A673 (cell line): ENCODE measurements around the gene IKZF3.

Experiments used
- EZH2 ChIP-seq: fragments of 200-600 bp; sonication (generic); IDR thresholded peaks from 2 replicates; pipeline ENCODE4 v1.6.1; 2017; ENCODE audit warnings: borderline replicate concordance, low read depth, mild to moderate bottlenecking, mixed read lengths, antibody characterized with exemption, low read length; ENCODE audit not compliant: poor library complexity, severe bottlenecking
- TF ChIP-seq, protein P1 (sequence below): fragments of 300-800, 200-600 bp; sonication (generic); conservative IDR thresholded peaks from 2 replicates; pipeline ENCODE4 v1.5.1; 2017; ENCODE audit warnings: low read depth, mild to moderate bottlenecking, antibody characterized with exemption, low read length, moderate library complexity, mixed read lengths

DNA sequence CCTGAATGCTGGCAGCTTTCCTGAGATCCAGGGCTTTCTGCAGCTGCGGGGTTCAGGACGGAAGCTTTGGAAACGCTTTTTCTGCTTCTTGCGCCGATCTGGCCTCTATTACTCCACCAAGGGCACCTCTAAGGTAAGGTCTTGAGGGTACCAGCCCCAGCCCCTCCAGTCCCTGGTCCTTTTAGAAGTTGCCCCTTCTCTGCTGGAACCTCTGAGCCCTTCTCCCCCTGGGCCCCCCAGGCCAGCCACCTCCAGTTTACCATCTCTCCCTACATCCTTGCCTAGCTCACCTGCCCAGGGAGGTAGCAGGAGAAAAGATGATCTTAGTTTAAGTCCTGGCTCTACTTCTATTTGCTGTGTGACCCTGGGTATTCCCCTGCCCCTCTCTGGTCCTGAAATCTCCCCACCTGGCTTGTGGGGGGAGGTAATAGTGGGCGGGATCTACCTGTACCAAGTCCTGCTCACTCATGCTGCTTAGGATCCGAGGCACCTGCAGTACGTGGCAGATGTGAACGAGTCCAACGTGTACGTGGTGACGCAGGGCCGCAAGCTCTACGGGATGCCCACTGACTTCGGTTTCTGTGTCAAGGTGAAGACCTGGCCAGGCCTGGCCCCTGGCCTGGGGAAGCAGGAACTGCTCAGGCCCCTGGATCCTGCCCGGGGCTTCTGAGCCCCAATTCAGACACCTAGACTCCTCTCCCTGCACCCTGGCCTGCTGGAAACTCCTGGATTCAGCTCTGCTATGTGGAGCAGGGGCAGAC, 119.9 kb downstream of the IKZF3 start:
- TF ChIP-seq, protein P1, sequence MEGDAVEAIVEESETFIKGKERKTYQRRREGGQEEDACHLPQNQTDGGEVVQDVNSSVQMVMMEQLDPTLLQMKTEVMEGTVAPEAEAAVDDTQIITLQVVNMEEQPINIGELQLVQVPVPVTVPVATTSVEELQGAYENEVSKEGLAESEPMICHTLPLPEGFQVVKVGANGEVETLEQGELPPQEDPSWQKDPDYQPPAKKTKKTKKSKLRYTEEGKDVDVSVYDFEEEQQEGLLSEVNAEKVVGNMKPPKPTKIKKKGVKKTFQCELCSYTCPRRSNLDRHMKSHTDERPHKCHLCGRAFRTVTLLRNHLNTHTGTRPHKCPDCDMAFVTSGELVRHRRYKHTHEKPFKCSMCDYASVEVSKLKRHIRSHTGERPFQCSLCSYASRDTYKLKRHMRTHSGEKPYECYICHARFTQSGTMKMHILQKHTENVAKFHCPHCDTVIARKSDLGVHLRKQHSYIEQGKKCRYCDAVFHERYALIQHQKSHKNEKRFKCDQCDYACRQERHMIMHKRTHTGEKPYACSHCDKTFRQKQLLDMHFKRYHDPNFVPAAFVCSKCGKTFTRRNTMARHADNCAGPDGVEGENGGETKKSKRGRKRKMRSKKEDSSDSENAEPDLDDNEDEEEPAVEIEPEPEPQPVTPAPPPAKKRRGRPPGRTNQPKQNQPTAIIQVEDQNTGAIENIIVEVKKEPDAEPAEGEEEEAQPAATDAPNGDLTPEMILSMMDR: no peak
- no peak for TF ChIP-seq EZH2
